Measurements from ENCODE around the gene SPATA2.
"Not testable (repeated sequence)": the region's sequence is repeated elsewhere in the genome, so short reads cannot be mapped to it uniquely, and the experiment has no call there.

Gene SPATA2

GRCh38 chr20:49915380-49916145 lies at the start of gene SPATA2:
Gene SPATA2 (minus strand): TSS chr20:49915529. CDS start chr20:49908490, 7,039 bp downstream.
- no peak for FAIRE-seq

- FAIRE-seq = no peak
These were observed 46.1 kb upstream of the SPATA2 start for GRCh38 chr20:49961413-49961812.

- not testable (repeated sequence) for FAIRE-seq
These were observed 42.0 kb upstream of the SPATA2 start for GRCh38 chr20:49957089-49957938.

- FAIRE-seq = no peak
These were observed 41.4 kb upstream of the SPATA2 start for GRCh38 chr20:49956689-49957088.

GRCh38 chr20:49955830-49956396 lies 40.6 kb upstream of the SPATA2 start:
- not testable (repeated sequence) for FAIRE-seq

GRCh38 chr20:49955167-49955566 lies 39.8 kb upstream of the SPATA2 start:
- no peak for FAIRE-seq

- FAIRE-seq = no peak
These were observed 35.8 kb upstream of the SPATA2 start for GRCh38 chr20:49951151-49951550.

GRCh38 chr20:49948809-49949507 lies 33.6 kb upstream of the SPATA2 start:
- no peak for FAIRE-seq

GRCh38 chr20:49948178-49948577 lies 32.8 kb upstream of the SPATA2 start:
- FAIRE-seq = no peak

GRCh38 chr20:49945701-49946477 lies 30.6 kb upstream of the SPATA2 start:
- FAIRE-seq = no peak

GRCh38 chr20:49945306-49945700 lies 30.0 kb upstream of the SPATA2 start:
- FAIRE-seq = no peak

GRCh38 chr20:49942942-49943341 lies 27.6 kb upstream of the SPATA2 start:
- FAIRE-seq = no peak

- no peak for FAIRE-seq
These were observed 27.0 kb upstream of the SPATA2 start for GRCh38 chr20:49942303-49942702.

GRCh38 chr20:49941456-49941855 lies 26.1 kb upstream of the SPATA2 start:
- no peak for FAIRE-seq

GRCh38 chr20:49938173-49939163 lies 23.1 kb upstream of the SPATA2 start:
- no peak for FAIRE-seq

GRCh38 chr20:49937027-49937929 lies 21.9 kb upstream of the SPATA2 start:
- FAIRE-seq = no peak

- FAIRE-seq = no peak
These were observed 21.1 kb upstream of the SPATA2 start, which contains the start of gene RNF114 for GRCh38 chr20:49936153-49937026. Gene RNF114 (plus strand): TSS chr20:49936397. CDS start chr20:49936413, 16 bp downstream.

GRCh38 chr20:49935746-49936152 lies 20.4 kb upstream of the SPATA2 start:
- no peak for FAIRE-seq

- no peak for FAIRE-seq
These were observed 13.8 kb upstream of the SPATA2 start for GRCh38 chr20:49929142-49929494.

Measured in A204.1 (cell line).